Cardiac fibroblast (primary cell): ENCODE data around the gene RFX8.
"Not testable (repeated sequence)": the region's sequence is repeated elsewhere in the genome, so short reads cannot be mapped to it uniquely, and the experiment has no call there.

Source experiments
- DNase-seq, 2 donors: peaks; one replicate each; pipeline versions ENCODE4 v3.0.0 to v3.0.0-alpha.2; 2010; ENCODE audit warnings: low read depth in 2 of 2
- H3K4me3 ChIP-seq, 2 donors: replicated peaks in 1 of 2; 1 replicate in 1 of 2; 2 replicates in 1 of 2; pipeline ENCODE4 v1.5.1; 2011; ENCODE audit warnings: low read depth in 2 of 2, low read length in 2 of 2, mild to moderate bottlenecking in 2 of 2, moderate library complexity in 1 of 2
- CTCF ChIP-seq: IDR thresholded peaks from one replicate; pipeline ENCODE4 v1.5.1; 2011; ENCODE audit warnings: low read depth, mild to moderate bottlenecking, low read length, inconsistent platforms

The RFX8 gene

DNA sequence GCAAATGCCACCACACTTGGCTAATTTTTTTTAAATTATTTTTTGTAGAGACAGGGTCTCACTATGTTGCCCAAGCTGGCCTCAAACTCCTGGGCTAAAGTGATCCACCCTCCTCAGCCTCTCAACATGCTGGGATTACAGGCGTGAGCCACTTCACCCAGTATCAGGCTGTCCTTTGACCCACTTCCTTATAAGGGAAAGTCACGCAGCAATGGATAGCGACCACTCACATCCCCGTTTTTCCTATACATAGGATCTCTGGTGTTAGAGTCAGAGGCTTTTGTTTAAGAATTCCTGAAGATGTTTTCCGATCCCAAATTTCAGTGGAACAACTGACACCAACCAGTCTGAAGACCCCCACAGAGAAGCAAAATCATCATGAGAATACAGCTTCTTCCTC is 41.4 kb upstream of the RFX8 start:
- no peak for DNase-seq
- no peak for TF ChIP-seq CTCF
- H3K4me3 ChIP-seq, result no peak overlapping the region

DNA sequence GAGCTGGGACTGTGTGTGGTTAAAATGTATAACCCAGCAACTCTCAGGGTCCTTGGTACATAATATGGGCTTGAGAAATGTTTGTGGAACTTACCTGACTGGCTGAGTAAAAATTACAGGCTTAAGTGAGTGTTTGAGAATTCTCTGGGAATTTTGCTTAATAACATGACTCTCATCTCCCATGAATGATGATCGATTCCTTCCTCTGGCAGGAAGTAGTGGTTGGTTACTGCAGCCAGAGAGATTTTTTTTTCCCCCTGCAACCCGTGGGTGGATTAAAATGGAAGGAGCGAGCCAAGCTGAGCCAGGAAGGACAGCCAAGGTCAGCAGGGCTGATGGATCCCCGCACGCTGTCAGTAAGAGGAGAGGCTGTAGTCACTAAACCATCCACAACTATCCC is 40.6 kb upstream of the RFX8 start:
- DNase-seq, result peak; percentile 64 to 72
- H3K4me3 ChIP-seq, result no peak overlapping the region

DNA sequence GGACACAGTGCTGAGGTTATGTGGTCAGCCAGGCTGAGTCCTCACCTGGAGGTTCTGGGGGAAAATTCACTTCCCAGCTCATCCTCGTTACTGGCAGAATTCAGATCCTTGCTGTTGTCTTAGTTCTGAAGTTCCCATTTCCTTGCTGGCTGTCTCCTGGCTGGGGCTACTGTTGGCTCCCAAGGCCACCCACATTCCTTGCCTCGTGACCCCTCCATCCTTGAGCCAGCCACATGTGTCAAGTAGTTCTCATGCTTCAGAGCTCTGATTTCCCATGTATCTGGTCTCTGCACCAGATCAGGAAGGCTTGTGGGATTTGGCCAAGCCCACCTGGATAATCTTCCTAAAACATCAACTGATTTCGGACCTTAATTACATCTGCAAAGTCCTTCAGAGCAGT is 38.1 kb upstream of the RFX8 start:
- TF ChIP-seq CTCF, result no peak
- H3K4me3 ChIP-seq, result no peak overlapping the region
- no peak for DNase-seq

More for the DNA sequence above, 40.6 kb upstream of the RFX8 start:
- no peak for TF ChIP-seq CTCF

GRCh38 chr2:101511381-101511780 is 36.5 kb upstream of the RFX8 start:
- TF ChIP-seq CTCF, result no peak
- no peak for DNase-seq
- H3K4me3 ChIP-seq, result no peak overlapping the region

DNA sequence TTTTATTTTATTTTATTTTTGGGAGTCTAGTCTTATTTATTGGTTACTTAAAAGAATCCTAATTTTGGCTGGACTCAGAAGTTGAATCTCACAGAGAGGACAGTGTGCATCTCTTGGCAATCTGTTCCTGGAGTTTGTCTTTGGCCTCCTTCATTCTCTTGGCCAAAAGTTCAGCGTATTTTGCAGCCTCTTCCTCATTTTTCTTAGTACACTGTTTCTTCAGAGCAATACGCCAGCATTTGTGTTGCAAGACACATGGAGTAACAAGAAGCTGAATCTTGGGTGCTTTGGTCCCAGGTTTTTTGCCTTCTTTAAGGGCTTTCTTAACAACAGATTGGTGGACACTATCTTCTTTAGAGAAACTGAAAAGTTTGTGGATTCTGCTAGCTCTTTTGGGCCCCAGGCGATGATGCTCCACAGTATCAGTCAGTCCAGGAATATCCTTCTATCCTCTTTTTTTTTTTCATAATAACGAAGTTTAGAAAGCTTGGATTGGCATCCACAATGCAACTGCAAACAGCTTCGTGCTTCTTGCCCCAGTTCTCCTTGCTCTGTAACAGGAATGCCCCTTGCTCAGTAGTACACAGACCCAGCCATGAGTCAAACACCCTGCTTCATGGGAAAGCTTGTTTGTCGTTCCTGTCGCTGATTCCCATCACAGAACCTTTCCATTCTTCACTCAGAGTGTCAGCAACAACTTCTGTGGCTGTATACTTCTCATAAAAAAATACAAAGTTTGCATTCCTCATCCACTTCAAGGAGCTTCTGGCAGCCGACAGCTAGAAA is 34.8 kb upstream of the RFX8 start:
- H3K4me3 ChIP-seq, result no peak overlapping the region
- no peak for TF ChIP-seq CTCF
- DNase-seq, result peak; percentile 27 to 49

DNA sequence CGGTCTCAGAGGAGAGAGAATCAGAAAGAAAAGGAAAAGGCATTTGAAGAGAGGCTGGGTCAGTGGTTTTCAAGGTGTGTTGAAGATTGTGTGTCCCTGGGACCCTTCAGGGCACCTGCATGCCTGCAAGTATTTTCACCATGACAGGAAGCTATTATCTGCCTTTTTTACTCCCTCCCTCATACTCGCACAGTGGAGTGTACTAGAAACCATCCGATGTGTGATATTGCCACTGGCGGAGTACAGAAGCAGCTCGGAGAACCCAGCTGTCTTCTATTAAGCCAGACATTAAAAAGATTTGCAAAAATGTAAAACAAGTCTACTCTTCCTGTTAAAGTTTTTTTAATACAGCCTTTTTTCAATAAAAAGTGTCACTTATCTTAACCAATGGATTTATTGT is 33.7 kb upstream of the RFX8 start:
- TF ChIP-seq CTCF, result no peak
- no peak for DNase-seq
- H3K4me3 ChIP-seq, result no peak overlapping the region

DNA sequence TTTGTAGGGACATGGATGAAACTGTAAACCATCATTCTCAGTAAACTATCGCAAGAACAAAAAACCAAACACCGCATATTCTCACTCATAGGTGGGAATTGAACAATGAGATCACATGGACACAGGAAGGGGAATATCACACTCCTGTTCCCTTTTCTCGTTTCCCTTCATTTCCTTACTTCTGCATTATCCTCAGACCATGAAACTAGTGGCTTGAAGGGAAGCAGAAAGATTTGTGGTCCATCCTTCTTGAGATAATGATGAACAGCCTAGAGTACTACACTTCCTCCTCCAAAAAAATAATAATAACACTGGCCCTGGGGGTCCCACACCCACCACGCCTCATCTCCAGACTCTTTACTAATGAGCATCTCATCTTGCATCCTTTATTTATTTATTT is 30.4 kb upstream of the RFX8 start:
- DNase-seq, H3K4me3 ChIP-seq: not testable (repeated sequence)

- not testable (repeated sequence) for H3K4me3 ChIP-seq, DNase-seq
Measured at GRCh38 chr2:101504744-101505143, 29.8 kb upstream of the RFX8 start.
